Peyer's patch (tissue), 4 donors: ENCODE data around the gene POLR3GL. TPM values are rescaled to one million over a fixed set of nuclear protein-coding genes. Genes with fewer than 3 reads are reported as not detected.

Experiments
- DNase-seq, 3 donors: peaks; one replicate each; pipeline ENCODE4 v3.0.0-alpha.2; 2017 to 2019
- H3K27ac ChIP-seq, 4 donors: fragments of 200-600 bp; sonication (generic); one replicate each; pipeline ENCODE4 v1.5.1; 2016 to 2019
- H3K27me3 ChIP-seq, 2 donors: fragments of 200-600 bp; sonication (generic); one replicate each; pipeline ENCODE4 v1.5.1; 2019
- H3K36me3 ChIP-seq, 3 donors: fragments of 200-600 bp; sonication (generic); one replicate each; pipeline ENCODE4 v1.5.1; 2016 to 2019
- H3K4me1 ChIP-seq, 4 donors: fragments of 200-600 bp; sonication (generic); one replicate each; pipeline ENCODE4 v1.5.1; 2016 to 2019
- H3K4me3 ChIP-seq, 4 donors: fragments of 200-600 bp; sonication (generic); 1 replicate in 3 of 4; 2 replicates in 1 of 4; pipeline ENCODE4 v1.5.1; 2016 to 2019; ENCODE audit warnings: mild to moderate bottlenecking in 1 of 4
- H3K9me3 ChIP-seq, 4 donors: fragments of 200-600 bp; sonication (generic); one replicate each; pipeline ENCODE4 v1.5.1; 2016 to 2019; ENCODE audit warnings: mild to moderate bottlenecking in 1 of 4
- CTCF ChIP-seq, 6 experiments: fragments of 450-650 bp in 4 of 6; fragments of 200-600 bp in 2 of 6; sonication (generic) in 1 of 6; IDR thresholded peaks; one replicate each; pipeline ENCODE4 v1.5.1; 2017 to 2019; ENCODE audit warnings: antibody characterized with exemption in 6 of 6, mild to moderate bottlenecking in 3 of 6, moderate library complexity in 1 of 6
- POLR2A ChIP-seq, 2 donors: fragments of 450-650 bp; IDR thresholded peaks; one replicate each; pipeline ENCODE4 v1.5.1; 2017; ENCODE audit warnings: antibody characterized with exemption in 2 of 2, mild to moderate bottlenecking in 2 of 2, moderate library complexity in 2 of 2
- total RNA-seq, 4 donors: library from RNA; depleted of rRNA; stranded (reverse); fragments of >200 nt; gene quantifications; one replicate each; pipeline ENCODE4 v1.1.0, GENCODE V29; 2016

POLR3GL gene
- total RNA-seq, 4 donors from 2014 or later = 8.7 to 25.6 (median 12.5) TPM

- H3K4me1 ChIP-seq = peaks cover 0 to 19% (median 0%) of the 10 kb centered on the region in 4 donors
- peak in 2 of 3 donors; percentile 60 to 73 for DNase-seq
- peak; percentile 33 to 54 for TF ChIP-seq POLR2A (IDR thresholded peaks at IDR 0.05)
- TF ChIP-seq CTCF (IDR thresholded peaks at IDR 0.05) = no peak
- H3K9me3 ChIP-seq = no peaks in the 10 kb centered on the region
- H3K27ac ChIP-seq = peak overlapping the region; percentile 94 to 99 (median 98)
- no peaks in the 10 kb centered on the region for H3K27me3 ChIP-seq
- H3K36me3 ChIP-seq = peaks cover 4 to 34% (median 5%) of the 10 kb centered on the region in 3 donors
- H3K4me3 ChIP-seq = peak overlapping the region; percentile 66 to 83 (median 72)
These were observed 27.4 kb downstream of the POLR3GL start for GRCh38 chr1:145991735-145992412.

GRCh38 chr1:145992502-145992936 is 28.0 kb downstream of the POLR3GL start:
- DNase-seq = peak in 2 of 3 donors; percentile 17 to 44
- peak overlapping the region; percentile 94 to 99 (median 98) for H3K27ac ChIP-seq
- no peaks in the 10 kb centered on the region for H3K27me3 ChIP-seq
- peaks cover 4 to 34% (median 5%) of the 10 kb centered on the region in 3 donors for H3K36me3 ChIP-seq
- no peak for TF ChIP-seq CTCF (IDR thresholded peaks at IDR 0.05)
- peak; percentile 5 to 62 for TF ChIP-seq POLR2A (IDR thresholded peaks at IDR 0.05)
- H3K4me3 ChIP-seq = peak overlapping the region; percentile 66 to 83 (median 72)
- no peaks in the 10 kb centered on the region for H3K9me3 ChIP-seq
- H3K4me1 ChIP-seq = peaks cover 0 to 19% (median 0%) of the 10 kb centered on the region in 4 donors

GRCh38 chr1:145992958-145993617 is 28.6 kb downstream of the POLR3GL start:
- H3K4me1 ChIP-seq = peaks cover 0 to 23% (median under 1%) of the 10 kb centered on the region in 4 donors
- H3K36me3 ChIP-seq = peaks cover 4 to 34% (median 5%) of the 10 kb centered on the region in 3 donors

GRCh38 chr1:145993618-145994390 is 29.3 kb downstream of the POLR3GL start:
- H3K4me1 ChIP-seq = peaks cover 0 to 30% (median 4%) of the 10 kb centered on the region in 4 donors
- no peaks in the 10 kb centered on the region for H3K9me3 ChIP-seq
- TF ChIP-seq CTCF (IDR thresholded peaks at IDR 0.05) (peak in 2 of 6 experiments; percentile 3 to 9), POLR2A (IDR thresholded peaks at IDR 0.05) (peak in 1 of 2 donors; percentile 22)
- peak overlapping the region; percentile 94 to 99 (median 98) for H3K27ac ChIP-seq
- H3K36me3 ChIP-seq = peaks cover 4 to 34% (median 5%) of the 10 kb centered on the region in 3 donors
- H3K27me3 ChIP-seq = no peaks in the 10 kb centered on the region
- DNase-seq = peak in 1 of 3 donors; percentile 26
- H3K4me3 ChIP-seq = peak overlapping the region; percentile 66 to 83 (median 72)

More at GRCh38 chr1:145992958-145993617, 28.6 kb downstream of the POLR3GL start:
- DNase-seq = no peak
- Histone ChIP-seq H3K4me3 (peak overlapping the region; percentile 66 to 83 (median 72)), H3K9me3 (no peaks in the 10 kb centered on the region), H3K27ac (peak overlapping the region; percentile 94 to 99 (median 98)), H3K27me3 (no peaks in the 10 kb centered on the region)
- TF ChIP-seq POLR2A (IDR thresholded peaks at IDR 0.05) (no peak), CTCF (IDR thresholded peaks at IDR 0.05) (no peak)
